ENCODE measurements around the gene MYO7B.
"Not testable (repeated sequence)": the region's sequence is repeated elsewhere in the genome, so short reads cannot be mapped to it uniquely, and the experiment has no call there.

MYO7B gene

DNA sequence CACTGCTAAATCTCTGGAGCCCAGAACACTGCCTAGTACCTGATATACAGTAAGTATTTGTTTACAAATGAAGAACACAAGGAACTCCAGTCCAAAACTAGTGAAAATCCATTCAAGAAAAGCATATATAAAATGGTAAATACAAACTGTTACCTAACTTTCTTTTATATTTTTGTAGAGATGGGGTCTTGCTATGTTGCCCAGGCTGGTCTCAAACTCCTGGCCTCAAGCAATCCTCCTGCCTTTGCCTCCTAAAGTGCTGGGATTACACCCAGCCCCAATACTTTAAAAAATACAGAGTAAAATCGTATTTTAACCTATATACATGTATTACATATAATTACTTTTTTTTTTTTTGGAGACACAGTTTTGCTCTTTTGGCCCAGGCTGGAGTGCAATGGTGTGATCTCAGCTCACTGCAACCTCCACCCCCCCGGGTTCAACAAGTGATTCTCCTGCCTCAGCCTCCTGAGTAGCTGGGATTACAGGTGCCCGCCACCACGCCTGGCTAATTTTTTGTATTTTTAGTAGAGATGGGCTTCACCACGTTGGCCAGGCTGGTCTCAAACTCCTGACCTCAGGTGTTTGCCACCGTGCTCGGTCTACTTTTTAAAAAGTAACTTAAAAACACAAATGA, 11.2 kb upstream of the MYO7B start:
- not testable (repeated sequence) for DNase-seq

DNA sequence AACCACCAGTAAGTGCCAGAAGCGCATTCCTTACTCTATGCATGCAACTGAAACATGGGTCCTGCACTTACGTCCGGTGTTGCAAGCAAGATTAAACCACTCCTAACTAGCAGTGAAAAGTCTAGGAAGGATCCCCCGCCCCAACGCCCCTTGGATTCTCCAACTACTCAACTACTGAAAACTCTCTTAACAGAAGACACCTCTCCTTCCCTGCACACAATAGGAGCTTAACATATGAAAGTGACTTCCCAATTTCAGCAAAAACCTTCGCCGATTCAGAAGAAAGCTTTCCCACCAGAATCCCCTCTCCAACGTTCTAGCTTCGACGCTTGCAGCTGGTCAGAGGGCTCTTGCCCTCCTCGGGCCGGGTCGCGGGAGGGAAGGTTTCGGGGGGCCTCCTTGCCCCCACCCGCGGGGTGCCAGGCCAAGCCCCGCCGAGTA, 9.8 kb upstream of the MYO7B start:
- DNase-seq = peak; percentile 22

DNA sequence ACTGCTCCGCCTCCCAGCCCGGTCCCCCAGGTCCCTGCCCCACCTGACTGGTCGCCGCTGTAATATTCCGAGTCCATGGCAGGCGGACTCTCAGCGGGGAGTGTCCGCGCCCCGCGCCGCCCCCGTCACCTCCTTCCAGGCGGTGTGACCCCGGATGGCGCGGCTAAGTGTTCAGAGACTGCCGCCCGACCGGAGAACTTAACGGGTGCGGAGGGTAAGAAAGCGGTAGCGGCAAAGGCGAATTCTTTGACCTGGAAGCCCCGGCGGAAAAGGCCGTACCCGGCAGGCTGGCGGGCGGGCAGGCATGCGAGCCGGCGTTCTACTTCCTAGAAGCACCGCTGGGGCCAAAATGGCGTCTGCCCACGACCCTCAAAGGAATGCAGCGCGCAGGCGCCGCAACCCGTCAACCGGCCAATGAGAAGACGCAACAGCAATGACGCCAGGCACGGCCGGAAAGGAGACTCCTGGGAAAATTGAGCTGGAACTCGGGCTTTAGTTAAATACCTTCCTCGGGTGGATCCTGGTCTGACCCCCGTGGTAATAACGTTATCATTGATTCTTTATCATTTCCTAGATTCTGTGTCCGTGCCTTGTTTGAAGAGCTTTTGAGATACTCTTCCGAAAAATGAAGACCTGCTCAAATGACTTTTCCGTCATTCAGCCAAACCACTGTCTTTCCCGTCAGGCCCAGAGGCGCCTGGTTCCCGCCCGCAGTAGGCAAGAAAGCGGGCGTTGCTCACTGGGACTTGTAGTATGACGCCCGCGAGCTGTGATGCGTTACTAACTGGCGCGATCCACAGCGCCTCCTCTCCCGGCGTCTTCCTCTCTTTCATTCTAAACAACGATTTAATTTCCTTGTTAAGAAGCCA, 9.1 kb upstream of the MYO7B start, which contains the start of gene IWS1:
IWS1 (minus strand) TSS at position 358 of the 869 bp plus-strand sequence; CDS start at position 77, 281 bp downstream.
- peak; percentile 93 for DNase-seq

DNA sequence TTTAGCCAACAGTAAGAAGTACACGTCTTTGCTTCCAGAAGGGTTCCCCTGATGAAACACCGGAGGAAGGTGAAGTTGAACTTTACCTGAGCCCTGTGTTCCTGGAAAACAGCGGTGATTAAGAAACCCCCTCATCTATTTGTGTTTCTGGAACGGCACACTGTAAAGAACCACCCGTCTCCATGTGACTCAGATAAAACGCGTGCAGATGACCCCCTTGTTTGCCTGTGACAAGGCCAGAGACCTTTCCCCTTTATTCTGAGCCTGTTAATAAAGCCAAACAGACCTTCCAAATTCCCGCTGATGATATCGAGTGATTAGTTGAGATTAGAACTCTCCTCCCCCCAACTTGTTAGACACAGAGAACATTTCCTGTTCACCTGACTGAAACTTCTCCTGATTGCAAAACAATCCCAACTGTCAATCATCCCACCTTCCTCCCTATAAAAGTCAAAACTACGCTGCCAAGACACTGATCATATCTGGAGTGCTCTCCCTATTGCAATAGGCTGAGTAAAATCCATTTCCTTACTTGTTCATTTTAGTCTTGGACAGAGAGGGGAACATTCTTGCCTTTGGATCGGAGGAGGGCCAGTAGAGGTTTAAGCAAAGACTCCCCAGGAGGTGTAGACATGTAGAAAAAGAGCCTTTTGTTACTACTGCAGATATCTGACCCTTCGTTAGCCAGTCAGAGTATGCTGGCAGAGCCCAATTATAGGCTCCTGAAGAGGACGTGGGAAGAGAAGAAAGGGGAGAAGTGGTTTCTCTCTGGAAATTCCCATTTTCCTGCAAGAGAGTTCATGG, 8.3 kb upstream of the MYO7B start:
- DNase-seq = no peak

DNA sequence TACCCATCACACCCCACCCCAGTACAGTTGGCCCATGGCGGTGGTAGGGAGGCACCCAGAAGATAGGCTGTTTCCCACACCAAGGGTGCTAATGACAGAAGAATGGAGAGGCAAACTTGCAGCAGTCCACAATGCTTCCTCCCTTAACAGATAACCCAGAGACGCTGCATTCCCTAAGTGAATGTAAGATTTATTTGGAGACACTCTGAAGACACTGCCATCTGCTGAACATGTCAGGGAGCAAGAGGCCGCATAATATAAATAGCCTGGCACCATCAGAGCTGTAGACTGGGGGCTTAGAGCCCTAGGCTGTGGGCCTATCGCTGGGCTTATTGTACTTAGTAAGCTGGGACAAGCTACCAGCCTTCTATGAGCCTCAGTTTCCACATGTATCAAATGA, 7.0 kb upstream of the MYO7B start:
- no peak for DNase-seq

DNA sequence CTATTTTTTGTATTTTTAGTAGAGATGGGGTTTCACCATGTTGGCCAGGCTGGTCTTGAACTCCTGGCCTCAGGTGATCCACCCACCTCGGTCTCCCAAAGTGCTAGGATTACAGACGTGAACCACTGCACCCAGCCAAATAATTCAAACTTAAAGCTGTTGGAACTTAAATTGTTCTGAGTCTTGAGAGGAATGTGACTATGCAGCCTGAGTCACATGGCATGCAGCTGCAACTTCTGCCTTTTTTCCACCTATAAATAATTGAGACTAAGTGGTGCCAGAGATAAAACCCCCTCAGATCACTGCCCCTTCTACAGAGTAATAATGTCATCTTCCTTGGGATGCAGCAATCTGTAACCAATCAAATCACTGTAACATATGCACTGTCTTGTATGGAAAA, 6.1 kb upstream of the MYO7B start:
- not testable (repeated sequence) for DNase-seq

DNA sequence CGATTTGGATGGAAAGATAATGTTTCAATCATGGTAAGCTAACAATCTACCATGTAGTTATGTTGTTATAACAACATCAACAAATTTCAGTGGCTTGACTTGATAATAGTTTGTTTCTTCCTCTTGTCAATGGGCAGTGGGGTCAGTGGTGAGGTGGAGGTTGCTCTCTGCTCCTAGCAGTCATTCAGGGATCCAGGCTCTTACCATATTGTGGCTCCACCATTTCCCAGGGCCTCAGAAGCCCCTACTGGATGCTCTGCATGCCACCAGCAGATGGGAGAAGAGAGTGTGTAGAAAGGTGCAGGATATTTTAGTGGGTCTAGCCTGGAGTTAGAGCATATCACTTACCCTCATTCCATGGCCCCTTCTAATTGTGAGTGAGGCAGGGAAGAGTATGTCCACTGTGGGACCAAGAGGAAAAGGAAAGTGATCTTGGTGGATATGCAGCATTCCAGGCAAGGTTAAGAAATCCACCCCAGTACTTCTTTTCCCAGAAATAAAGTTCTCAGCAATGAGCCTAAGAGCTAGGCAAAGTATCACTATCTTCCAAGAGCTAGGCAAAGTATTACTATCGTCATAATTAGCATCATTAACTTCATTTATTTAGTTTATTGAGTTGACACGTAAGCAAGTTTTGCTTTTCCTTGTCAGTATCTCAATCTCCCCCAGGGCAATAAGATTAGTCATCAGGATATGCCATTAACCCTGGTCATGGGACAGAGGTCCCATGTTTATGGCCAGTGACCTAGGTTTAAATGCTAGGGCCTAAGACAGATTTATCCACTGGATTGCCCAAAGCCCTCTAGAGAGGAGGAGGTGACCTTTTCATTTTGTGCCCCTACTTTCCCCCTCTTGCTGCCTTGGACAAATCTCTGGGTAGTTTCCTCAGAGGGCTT, 5.0 kb upstream of the MYO7B start:
- DNase-seq = no peak

DNA sequence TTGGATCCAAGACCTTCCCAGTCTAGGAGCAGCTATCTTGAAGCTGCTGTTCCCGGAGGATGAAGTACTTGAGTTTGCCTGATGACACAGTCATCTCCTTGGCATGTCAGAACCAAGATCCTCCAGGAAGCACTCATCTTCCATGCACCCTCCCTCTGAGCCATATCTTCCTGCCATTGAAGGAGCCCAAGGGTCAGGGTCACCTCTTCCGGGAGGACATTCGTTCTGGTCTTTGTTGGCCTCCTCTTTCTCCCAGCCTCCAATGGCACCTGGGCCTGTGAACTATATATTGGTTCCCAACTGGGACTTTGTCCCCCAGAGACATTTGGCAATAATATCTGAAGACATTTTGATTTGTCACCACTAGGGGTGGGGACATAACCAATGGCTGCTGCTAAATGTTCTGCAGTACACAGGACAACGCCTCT, 4.2 kb upstream of the MYO7B start:
- DNase-seq = no peak

DNA sequence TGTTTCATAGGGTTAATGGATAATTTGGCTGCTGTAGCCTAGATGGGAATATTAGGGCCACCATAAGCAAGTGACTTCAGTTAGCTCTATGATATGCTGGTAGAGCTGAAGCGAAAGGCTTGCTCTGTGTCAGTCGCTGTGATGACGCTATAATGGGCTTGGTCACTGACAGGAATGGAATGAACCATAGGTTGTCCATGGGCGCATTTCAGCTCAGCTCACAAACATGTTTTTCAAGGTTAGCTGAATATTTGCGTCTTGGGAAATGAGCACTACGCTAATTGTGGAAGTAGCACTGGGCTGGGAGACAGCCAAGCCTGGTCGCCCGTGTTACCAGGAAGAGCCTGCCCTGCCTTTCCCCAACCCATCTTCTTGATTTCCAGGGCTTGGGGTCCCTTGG, 3.2 kb upstream of the MYO7B start:
- no peak for DNase-seq

DNA sequence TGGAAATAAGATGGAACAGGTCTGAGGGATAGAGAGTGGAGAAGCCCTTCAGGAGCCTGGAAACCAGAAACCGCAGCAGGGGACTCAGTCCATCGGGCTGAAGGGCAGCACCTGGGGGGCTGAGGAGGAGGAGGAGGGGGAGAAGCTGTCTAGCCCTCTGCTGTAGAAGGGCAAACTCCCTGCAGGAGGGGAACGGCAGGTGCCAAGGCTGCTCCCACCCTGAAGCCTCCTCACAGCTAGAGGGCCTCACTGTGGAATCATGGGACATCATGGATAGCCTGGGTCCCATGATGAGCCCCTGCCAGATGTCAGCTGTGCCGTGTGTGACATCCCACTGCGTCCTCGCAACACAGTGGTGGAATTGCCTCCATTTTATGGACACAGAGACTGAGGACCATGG, 435 bp downstream of the MYO7B start:
- no peak for DNase-seq

DNA sequence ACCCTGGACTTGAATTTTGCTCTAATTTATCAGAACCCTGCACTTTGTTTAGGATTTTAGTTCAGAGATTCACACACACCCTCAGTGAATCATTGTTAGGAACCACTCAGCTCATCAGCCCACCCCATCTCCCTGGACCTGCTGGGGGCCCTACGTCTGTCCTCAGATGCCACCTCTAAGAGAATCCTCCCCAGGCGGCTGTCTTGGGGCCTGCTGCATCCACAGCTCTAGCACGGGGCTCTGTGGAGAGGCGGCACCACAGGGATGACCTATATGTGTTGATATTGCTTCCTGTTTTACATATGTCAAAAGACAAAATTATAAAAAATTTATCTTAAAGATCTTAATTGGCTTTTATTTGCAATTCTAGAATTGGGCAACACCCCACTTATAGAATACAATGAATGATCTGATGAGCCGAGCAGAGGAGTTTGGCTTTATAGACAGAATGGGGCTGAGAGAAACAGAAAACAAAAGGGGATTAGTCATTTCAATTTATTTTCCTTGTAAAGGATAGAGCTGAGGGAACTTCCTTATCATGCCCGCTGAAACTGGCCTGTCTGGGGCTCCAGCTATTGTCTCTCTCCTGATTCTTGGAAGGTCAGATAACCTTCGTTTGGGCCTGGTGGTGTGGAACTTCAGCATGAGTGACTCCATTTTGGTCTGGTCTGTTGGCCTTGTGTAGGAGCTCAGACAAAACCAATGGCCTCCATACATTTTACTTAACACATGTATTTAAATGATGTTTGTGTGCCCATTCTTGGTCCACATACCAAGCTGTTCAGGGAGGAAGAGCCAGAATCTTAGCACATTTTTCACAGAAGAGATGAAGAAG, 1.4 kb downstream of the MYO7B start:
- no peak for DNase-seq

DNA sequence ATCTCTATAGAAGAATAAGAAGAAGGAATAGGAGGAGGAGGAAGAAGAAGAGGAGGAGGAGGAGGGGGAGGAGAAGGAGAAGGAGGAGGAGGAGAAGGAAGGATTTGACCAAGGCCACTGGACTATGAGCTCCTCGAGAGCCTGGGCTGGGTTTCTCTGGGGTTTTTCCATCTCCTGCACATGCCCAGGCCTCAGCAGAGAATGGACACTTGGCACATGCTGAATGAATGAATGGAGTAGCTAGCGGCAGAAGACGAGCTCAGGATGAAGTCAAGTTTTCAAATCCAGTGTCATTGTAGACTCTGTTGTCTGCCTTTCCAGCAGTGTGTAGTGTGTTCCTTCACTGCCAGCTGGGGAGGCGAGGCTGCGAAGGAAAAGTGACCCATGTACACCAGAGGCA, 2.2 kb downstream of the MYO7B start:
- DNase-seq = no peak

DNA sequence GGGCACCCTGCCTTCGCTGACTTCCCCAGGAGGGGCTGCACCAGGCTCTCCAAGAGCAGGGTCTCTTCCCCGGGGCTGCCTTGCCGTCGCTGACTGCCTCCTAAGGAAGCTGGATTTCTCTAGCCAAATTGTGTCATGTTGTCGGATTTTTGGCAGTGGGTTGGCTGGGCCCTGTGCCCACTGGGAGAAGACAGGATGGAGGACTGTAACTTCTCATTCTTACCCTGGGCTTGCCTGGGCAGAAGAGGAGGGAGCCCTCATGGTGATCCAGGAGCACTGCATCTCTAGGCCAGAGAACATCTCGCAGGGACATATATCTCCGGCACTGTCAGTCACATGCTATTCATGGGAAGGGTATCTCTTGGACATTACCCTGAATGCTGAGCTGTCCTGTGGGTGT, 6.3 kb downstream of the MYO7B start:
- no peak for DNase-seq

DNA sequence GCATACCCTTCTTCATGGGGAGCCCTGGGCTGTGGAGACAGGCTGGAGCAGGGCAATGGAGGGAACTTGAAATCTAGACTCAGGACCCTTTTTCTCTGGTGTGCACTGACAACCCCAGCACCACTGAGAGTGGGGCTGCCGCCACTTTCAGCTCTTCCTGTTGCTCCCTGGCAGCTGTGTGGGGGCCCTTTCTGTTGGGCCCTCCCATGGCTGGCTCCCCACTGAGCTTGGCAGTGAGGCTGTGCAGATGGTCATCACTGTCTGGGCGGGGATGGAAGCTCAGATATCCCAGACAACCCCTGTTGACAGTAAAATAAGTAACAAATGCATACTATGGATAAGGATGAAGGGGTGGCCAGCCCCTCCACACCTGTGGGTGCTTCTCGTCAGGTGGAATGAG, 6.7 kb downstream of the MYO7B start:
- no peak for DNase-seq

DNA sequence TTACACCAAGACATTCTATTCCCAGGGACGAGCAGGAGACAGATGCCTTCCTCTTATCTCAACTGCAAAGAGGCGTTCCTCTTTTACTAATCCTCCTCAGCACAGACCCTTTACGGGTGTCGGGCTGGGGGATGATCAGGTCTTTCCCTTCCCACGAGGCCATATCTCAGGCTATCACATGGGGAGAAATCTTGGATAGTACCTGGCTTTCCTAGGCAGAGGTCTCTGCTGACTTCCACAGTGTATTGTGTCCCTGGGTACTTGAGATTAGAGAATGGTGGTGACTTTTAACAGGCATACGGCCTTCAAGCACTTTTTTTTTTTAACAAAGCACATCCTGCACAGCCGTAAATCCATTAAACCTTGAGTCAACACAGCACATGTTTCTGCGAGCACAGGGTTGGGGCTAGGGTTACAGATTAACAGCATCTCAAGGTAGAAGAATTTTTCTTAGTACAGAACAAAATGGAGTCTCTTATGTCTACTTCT, 7.6 kb downstream of the MYO7B start:
- not testable (repeated sequence) for DNase-seq

DNA sequence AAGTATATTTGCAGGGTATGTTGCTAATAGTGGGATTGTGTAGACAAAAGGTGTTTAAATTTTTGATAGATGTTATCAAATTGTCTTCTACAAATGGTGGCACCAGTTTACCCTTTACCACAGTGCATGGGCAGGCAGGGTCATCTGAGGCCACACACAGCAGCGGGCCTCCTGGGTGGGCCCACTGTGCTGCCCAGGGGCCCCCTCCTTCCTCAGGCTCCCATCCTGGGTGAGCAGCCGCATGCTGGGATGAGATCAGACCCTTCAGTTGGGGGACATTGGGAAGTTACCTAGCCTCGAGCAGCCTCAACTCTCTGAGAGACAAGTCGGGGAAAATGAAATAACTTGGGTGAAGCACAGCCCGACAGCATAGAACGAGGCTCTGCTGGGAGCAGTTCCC, 9.7 kb downstream of the MYO7B start:
- DNase-seq = no peak

DNA sequence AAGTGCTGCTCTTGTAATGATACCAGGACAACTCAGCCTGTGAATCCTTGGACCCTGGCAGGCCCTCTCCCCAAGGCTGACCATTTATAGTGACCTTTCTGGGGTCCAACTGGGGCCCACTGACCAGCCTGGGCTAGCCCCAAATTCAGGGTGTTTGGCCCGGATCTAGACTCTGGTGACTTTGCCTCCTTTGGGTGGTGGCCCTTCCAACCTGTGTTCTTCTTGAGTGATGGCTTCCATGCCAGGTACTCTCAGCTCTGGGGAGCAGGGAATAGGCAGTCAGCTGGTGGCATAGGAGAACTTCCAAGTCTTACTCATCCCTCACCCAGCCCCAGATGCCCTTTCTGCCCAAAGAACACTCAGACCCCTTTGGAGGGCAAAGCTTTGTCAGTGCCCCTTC, 10.3 kb downstream of the MYO7B start:
- no peak for DNase-seq

DNA sequence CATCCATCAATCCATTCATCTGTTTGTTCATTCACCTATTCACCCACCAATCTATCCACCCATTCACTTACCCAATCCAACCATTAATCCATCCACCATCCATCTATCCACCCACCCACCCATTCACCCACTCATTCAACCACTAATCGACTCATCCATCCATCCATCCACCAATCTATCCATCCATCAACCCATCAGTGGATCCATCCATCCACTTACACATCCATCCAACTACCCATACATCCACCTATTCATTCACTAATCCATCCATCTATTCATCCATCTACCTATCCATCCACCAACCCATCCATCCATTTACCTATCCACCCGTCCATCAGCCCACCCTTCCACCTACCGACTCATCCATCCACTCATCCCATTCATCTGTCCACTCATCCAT, 11.3 kb downstream of the MYO7B start:
- DNase-seq = no peak

DNA sequence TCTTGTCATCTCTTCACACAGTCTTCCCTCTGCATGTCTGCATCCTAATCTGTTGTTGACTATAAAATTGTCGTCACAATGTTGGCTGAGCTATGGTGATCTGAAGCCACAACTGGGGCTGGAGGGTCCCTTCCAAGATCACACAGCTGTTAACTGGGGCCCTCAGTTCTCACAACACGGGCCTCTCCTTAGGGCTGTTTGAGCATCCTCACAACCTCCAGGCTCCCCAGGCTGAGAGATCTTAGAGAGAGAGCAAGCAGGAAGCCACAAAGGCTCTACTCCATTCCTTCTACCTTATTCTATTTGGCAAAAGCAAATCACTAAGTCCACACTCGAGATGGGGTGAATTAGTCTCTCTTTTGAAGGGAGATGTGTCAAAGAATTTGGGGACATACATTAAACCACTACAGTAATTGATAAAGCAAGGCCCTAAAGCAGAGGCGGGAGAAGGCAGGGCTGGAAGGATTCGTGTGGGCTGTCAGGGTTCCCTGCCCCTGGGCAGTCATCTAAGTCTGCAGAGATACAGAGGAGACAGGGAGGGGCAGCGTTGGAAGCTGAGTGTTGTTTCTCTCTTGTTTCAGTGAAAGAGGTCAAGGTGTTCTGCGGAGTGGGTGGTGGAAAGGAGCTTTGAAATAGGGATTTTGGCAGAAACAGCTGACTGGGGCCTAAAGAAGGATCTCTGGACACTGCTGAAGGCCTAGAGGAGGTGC, 15.9 kb downstream of the MYO7B start:
- no peak for DNase-seq

DNA sequence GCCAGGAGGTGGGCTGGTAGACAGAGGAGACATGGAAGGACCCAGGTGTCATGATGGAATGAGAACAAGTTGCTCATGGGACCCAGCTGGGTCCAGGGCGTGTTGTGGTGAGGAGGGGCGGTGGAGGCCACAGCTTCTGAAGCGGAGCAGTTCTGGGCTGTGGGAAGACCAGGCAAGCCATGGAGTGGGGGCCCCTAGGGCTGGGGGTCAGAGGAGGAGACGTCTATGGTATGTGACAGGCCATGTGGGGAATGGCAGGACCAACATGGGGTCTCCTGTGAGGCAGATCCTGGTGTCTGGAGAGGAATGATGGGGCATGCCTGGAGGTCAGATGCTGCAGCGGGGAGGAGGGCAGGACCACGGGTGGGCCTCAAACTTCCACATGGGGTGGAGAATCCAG, 16.9 kb downstream of the MYO7B start:
- no peak for DNase-seq

DNA sequence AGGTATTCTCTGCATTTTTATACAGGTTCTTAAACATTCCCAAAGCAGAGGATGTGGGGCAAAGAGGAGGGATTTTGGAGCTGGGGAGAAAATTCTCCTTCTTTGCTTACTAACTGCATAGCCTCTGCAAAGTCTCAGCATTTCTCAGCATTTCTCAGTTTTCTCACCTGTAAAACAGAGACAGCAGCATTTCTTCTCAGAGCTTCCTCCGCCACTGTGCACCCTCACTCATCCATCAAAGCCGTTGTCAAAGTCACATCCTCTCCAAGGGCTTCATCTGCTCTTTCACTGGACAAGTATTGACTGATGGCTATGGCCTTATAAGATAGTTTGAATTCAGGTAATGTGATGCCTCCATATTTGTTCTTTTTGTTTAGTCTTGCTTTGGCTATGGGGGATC, 17.4 kb downstream of the MYO7B start:
- DNase-seq = no peak
